Mesodermal cell (in vitro differentiated cells): ENCODE measurements around the gene PLEKHA7.
A peak's percentile ranks its signal among the peaks of the same experiment; 100 is the strongest.

Experiments
- H3K27ac ChIP-seq: 2 replicates; pipeline ENCODE4 v1.7.0; 2013; ENCODE audit warnings: mild to moderate bottlenecking, low read depth, low read length, moderate library complexity; ENCODE audit not compliant: severe bottlenecking
- H3K36me3 ChIP-seq: 2 replicates; pipeline ENCODE4 v1.7.1; 2013; ENCODE audit warnings: mild to moderate bottlenecking, low read length, moderate library complexity; ENCODE audit not compliant: control insufficient read depth, insufficient read depth
- H3K4me1 ChIP-seq: one replicate; pipeline ENCODE4 v1.7.1; 2013; ENCODE audit warnings: mild to moderate bottlenecking, low read length; ENCODE audit not compliant: insufficient read depth, control insufficient read depth, poor library complexity, severe bottlenecking
- H3K4me3 ChIP-seq: 2 replicates; pipeline ENCODE4 v1.7.0; 2013; ENCODE audit warnings: low read length, control low read depth, mild to moderate bottlenecking; ENCODE audit not compliant: insufficient read depth, poor library complexity, severe bottlenecking; ENCODE audit errors: extremely low read depth
- H3K9me3 ChIP-seq: 2 replicates; pipeline ENCODE4 v1.7.1; 2013; ENCODE audit warnings: mild to moderate bottlenecking, low read length, moderate library complexity; ENCODE audit not compliant: control insufficient read depth
- WGBS, 2 experiments: methylation state at CpG; one replicate each; pipeline ENCODE4 v1.1.5; 2013; ENCODE audit warnings: missing lambda C conversion rate in 2 of 2; ENCODE audit not compliant: insufficient coverage in 2 of 2; 5-methylcytosine and 5-hydroxymethylcytosine counted together

Gene PLEKHA7

GRCh38 chr11:16989554-16989953 lies 24.7 kb downstream of the PLEKHA7 start:
- H3K4me1 ChIP-seq: peaks cover 19% of the 10 kb centered on the region
- no peak overlapping the region for H3K4me3 ChIP-seq
- H3K27ac ChIP-seq: no peak overlapping the region
- 80% methylated on average over 1 of the region's 2 CpGs; no CpG with 5 or more reads in 1 of the 2 experiments for WGBS, 2 experiments
- no peaks in the 10 kb centered on the region for H3K36me3 ChIP-seq
- H3K9me3 ChIP-seq: no peaks in the 10 kb centered on the region

- 33 to 73% methylated on average over 1 to 6 of the region's 6 CpGs for WGBS, 2 experiments
- Histone ChIP-seq H3K4me3 (no peak overlapping the region), H3K36me3 (no peaks in the 10 kb centered on the region), H3K4me1 (peaks cover 29% of the 10 kb centered on the region), H3K9me3 (no peaks in the 10 kb centered on the region), H3K27ac (no peak overlapping the region)
Observed at GRCh38 chr11:16987205-16987568, 27.0 kb downstream of the PLEKHA7 start.

DNA sequence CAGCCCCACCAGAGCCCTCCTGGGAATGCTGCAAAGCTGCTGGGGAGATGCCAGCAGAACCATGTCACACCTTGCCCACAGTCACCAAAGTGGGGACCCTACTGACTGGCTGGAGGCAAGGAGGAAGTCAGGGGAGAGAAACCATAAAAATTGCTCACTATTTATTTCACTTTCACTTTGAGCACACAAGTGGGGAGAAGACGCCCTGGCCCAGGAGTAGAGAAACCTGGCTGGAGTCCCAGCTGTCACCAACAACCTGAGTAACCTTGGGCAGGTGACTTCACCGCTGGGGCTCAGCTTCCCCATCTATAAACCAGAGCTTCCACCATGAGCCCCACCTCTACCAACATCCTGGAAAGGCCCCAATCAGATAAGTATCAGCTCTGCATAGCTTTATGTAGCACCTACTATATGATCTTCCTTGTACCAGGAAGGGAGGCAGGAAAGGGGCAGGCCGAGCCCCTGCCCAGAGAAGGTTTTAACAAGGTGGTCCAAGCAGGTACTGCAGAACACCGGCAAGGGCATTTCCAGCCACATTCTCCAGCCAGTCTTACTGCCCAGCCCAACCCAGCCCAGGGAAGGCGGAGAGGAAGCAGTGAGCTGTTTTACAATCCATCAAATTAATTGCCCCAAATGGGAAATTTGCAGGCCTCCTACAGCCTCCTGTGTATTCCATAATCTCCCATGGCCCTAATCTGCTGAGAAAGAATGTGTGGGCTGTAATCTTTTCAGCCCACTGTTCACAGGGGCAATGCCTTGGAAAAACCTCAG lies 27.6 kb downstream of the PLEKHA7 start:
- Histone ChIP-seq H3K27ac (no peak overlapping the region), H3K4me1 (peaks cover 34% of the 10 kb centered on the region), H3K4me3 (no peak overlapping the region), H3K9me3 (no peaks in the 10 kb centered on the region), H3K36me3 (no peaks in the 10 kb centered on the region)
- 67 to 75% methylated on average over 3 to 4 of the region's 5 CpGs for WGBS, 2 experiments

GRCh38 chr11:16985297-16985696 lies 28.9 kb downstream of the PLEKHA7 start:
- Histone ChIP-seq H3K4me3 (no peak overlapping the region), H3K4me1 (peaks cover 44% of the 10 kb centered on the region), H3K27ac (no peak overlapping the region), H3K9me3 (no peaks in the 10 kb centered on the region), H3K36me3 (no peaks in the 10 kb centered on the region)
- 86 to 91% methylated on average over 1 of the region's 4 CpGs for WGBS, 2 experiments

GRCh38 chr11:16984229-16984628 lies 30.0 kb downstream of the PLEKHA7 start:
- WGBS, 2 experiments: 90 to 97% methylated on average over 2 of the region's 2 CpGs
- Histone ChIP-seq H3K36me3 (no peaks in the 10 kb centered on the region), H3K4me1 (peaks cover 51% of the 10 kb centered on the region), H3K4me3 (no peak overlapping the region), H3K27ac (no peak overlapping the region), H3K9me3 (no peaks in the 10 kb centered on the region)

- Histone ChIP-seq H3K9me3 (no peaks in the 10 kb centered on the region), H3K27ac (peak overlapping the region; percentile 96), H3K36me3 (no peaks in the 10 kb centered on the region), H3K4me3 (no peak overlapping the region), H3K4me1 (peaks cover 50% of the 10 kb centered on the region)
- WGBS, 2 experiments: 100% methylated on average over 1 of the region's 1 CpG
Observed at GRCh38 chr11:16982809-16983208, 31.4 kb downstream of the PLEKHA7 start.

DNA sequence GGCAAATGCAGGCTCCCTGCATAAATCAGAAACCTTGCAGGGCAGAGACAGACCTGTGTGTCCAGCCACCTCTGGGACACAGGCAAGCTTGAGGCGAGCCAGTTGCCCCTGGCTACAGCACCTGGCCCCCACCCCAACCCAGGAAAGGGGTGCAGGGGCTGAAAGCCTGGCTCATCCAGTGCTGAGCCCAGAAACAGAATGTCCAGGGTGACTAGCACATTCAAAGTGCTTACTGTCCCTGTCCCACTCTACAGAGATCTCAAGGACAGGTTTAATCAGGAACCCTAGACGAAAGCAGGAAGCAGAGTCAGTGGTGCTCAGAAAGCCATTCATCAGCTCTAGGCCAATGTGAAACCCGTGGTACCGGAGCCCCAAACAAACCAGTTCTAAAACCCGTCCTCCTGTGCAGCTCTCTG lies 31.9 kb downstream of the PLEKHA7 start:
- 80 to 95% methylated on average over 4 of the region's 5 CpGs for WGBS, 2 experiments
- Histone ChIP-seq H3K4me1 (peaks cover 45% of the 10 kb centered on the region), H3K4me3 (no peak overlapping the region), H3K27ac (peak overlapping the region; percentile 96), H3K9me3 (no peaks in the 10 kb centered on the region), H3K36me3 (no peaks in the 10 kb centered on the region)

DNA sequence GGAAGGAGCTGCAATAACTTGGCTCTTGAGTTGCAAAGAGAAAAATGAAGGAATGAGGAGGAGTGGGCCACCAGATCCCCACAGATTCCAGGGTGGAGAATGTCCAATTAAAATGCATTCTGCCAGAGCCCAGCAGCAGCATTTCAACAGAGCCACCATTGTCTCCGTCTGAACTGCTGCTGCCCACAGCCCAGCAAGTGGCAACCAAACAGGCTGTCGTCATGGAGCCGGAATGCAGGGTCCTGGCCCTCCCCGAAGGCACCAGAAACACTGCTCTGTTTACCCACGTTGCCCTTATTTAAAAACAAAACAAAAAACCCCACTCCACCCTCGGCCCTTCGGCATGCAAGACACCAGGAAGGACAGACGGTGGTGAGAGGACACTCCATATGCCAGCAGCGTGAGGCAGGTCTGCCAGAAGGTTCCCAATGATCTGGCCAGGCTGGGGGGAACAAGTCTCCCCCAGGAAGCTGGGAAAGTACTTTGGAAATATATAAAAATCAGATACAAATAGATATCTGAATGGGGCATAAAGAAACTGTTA lies 32.5 kb downstream of the PLEKHA7 start:
- Histone ChIP-seq H3K9me3 (no peaks in the 10 kb centered on the region), H3K27ac (peak overlapping the region; percentile 96), H3K36me3 (no peaks in the 10 kb centered on the region), H3K4me1 (peaks cover 40% of the 10 kb centered on the region), H3K4me3 (no peak overlapping the region)
- WGBS, 2 experiments: 12 to 33% methylated on average over 3 to 4 of the region's 9 CpGs

DNA sequence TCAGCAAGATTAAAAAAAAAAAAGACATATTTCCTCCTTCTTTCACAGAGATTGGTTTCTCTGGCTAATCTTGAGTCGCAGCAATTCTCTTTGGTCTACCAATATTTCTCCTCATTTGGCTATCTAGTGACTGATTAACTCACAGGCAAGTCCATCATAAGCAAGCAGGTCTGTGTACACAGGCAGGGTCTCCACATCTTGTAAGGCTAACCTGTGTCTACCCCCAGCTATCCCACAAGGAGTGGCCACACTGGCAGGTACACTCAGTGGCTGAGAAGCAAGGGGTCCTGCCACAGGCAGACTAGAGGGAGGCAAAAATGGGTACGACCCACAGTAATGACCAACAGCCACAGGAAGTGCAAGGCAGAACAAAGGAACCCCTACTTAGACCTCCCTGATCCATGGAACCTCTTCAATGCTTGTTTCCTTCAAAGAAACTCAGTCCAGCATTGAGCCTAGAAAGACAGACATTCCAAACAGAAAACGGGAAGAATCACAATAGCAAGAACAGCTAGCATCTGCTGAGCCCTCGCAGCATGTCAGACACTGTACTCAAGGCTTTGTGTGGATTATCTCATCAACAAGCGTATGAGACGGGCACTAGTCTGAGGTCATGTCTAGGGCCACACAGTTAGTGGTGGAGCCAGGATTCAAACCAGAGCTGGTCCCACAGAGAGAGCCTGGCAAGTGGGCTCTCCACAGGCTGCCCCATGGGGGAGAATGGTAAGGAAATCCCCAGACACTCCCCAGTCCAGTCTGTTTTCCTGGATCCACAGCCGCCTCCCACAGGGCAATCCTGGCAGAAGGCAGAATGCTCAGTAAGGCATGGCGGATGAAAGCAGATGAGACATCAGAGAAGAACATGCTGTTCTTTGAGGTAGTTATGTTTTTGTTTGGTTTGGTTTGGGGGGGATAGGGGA lies 34.3 kb downstream of the PLEKHA7 start:
- Histone ChIP-seq H3K4me3 (no peak overlapping the region), H3K36me3 (no peaks in the 10 kb centered on the region), H3K4me1 (peaks cover 33% of the 10 kb centered on the region), H3K9me3 (no peaks in the 10 kb centered on the region), H3K27ac (no peak overlapping the region)
- 95 to 96% methylated on average over 6 to 8 of the region's 8 CpGs for WGBS, 2 experiments

DNA sequence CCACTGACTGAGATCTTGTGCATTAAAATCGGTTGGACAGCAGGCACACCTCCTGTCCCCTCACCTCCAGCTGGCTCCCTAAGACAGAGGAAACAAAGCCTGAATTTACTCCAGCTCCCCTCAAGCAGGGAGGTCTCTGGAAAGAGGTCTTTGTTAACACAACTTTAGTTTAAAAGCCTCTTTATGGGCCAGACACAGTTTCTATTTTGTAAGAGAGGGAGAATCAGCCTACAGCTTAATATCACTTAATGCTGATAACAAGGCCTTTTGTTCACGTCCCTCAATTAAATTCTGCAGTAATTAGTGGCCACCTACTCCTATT lies 36.3 kb downstream of the PLEKHA7 start:
- 33 to 50% methylated on average over 1 to 2 of the region's 2 CpGs for WGBS, 2 experiments
- Histone ChIP-seq H3K4me1 (peaks cover 30% of the 10 kb centered on the region), H3K4me3 (no peak overlapping the region), H3K27ac (no peak overlapping the region), H3K36me3 (no peaks in the 10 kb centered on the region), H3K9me3 (no peaks in the 10 kb centered on the region)
